RWPE2 (cell line): ENCODE results near the gene MTLN.

Experiments used
- ATAC-seq: fragments of 200-7000 bp; cut with Tn5 transposase; 3 replicates; pipeline ENCODE4 v1.9.1; 2021; ENCODE audit warnings: low read depth
- DNase-seq: peaks from one replicate; pipeline ENCODE4 v3.0.0-alpha.2; 2020; ENCODE audit warnings: low spot score
- H3K27ac ChIP-seq: fragments of 450-650 bp; 2 replicates; pipeline ENCODE4 v1.5.1; 2017; ENCODE audit warnings: mild to moderate bottlenecking; ENCODE audit not compliant: poor library complexity, severe bottlenecking
- H3K27me3 ChIP-seq: fragments of 250-450 bp; sonication (Bioruptor Pico); 2 replicates; pipeline ENCODE4 v1.5.1; 2021; ENCODE audit warnings: mild to moderate bottlenecking, moderate library complexity; ENCODE audit not compliant: insufficient read depth, poor library complexity, severe bottlenecking
- H3K36me3 ChIP-seq: fragments of 250-450 bp; sonication (Bioruptor Pico); 2 replicates; pipeline ENCODE4 v1.5.1; 2020; ENCODE audit warnings: low read depth, mild to moderate bottlenecking, moderate library complexity
- H3K4me1 ChIP-seq: fragments of 250-450 bp; sonication (Bioruptor Pico); 2 replicates; pipeline ENCODE4 v1.5.1; 2021; ENCODE audit warnings: mild to moderate bottlenecking, moderate library complexity; ENCODE audit not compliant: insufficient read depth, poor library complexity, severe bottlenecking
- H3K4me3 ChIP-seq: fragments of 250-450 bp; sonication (Bioruptor Pico); 2 replicates; pipeline ENCODE4 v1.5.1; 2021; ENCODE audit warnings: mild to moderate bottlenecking, moderate library complexity; ENCODE audit not compliant: severe bottlenecking
- H3K9me3 ChIP-seq: fragments of 250-450 bp; sonication (Bioruptor Pico); 2 replicates; pipeline ENCODE4 v1.5.1; 2021; ENCODE audit warnings: mild to moderate bottlenecking, moderate library complexity; ENCODE audit not compliant: severe bottlenecking
- CTCF ChIP-seq: fragments of 450-650 bp; IDR thresholded peaks from one replicate; pipeline ENCODE4 v1.5.1; 2017; ENCODE audit warnings: mild to moderate bottlenecking, moderate library complexity; ENCODE audit not compliant: poor library complexity, severe bottlenecking

The MTLN gene

GRCh38 chr2:110166266-110166665 lies 46.1 kb downstream of the MTLN start:
- Histone ChIP-seq H3K27ac (no peak overlapping the region), H3K4me3 (no peak overlapping the region)
- no peak for ATAC-seq

More at GRCh38 chr2:110166266-110166665, 46.1 kb downstream of the MTLN start:
- Histone ChIP-seq H3K4me1 (peaks cover 6% of the 10 kb centered on the region), H3K27me3 (no peaks in the 10 kb centered on the region), H3K36me3 (no peaks in the 10 kb centered on the region), H3K9me3 (no peaks in the 10 kb centered on the region)
- DNase-seq = no peak
- no peak for TF ChIP-seq CTCF
